Ishikawa (cell line): ENCODE measurements around the gene IPCEF1.

Experiments
- EGR1 ChIP-seq: IDR thresholded peaks from 2 replicates; pipeline ENCODE4 v1.6.1; 2012
- EP300 ChIP-seq: IDR thresholded peaks from 2 replicates; pipeline ENCODE4 v1.6.1; 2012; ENCODE audit warnings: borderline replicate concordance
- MAX ChIP-seq: IDR thresholded peaks from 2 replicates; pipeline ENCODE4 v1.6.1; 2012
- RAD21 ChIP-seq: IDR thresholded peaks from 2 replicates; pipeline ENCODE4 v1.6.1; 2012; ENCODE audit warnings: low read depth
- REST ChIP-seq: IDR thresholded peaks from 2 replicates; pipeline ENCODE4 v1.6.1; 2012; ENCODE audit warnings: low read depth, mild to moderate bottlenecking
- TAF1 ChIP-seq: IDR thresholded peaks from 2 replicates; pipeline ENCODE4 v1.6.1; 2012; ENCODE audit warnings: low read depth, mild to moderate bottlenecking

GRCh38 chr6:154280521-154280920 lies 76.1 kb downstream of the IPCEF1 start:
- TF ChIP-seq MAX (no peak), TAF1 (no peak), REST (no peak), RAD21 (no peak), EP300 (no peak), EGR1 (no peak)
